HS-5 (cell line): ENCODE results near the gene PRRT2.
"Not testable (repeated sequence)": the region's sequence is repeated elsewhere in the genome, so short reads cannot be mapped to it uniquely, and the experiment has no call there.

ENCODE experiments used
- DNase-seq: peaks from one replicate; pipeline ENCODE4 v3.0.0-alpha.2; 2012; ENCODE audit warnings: low read depth

PRRT2 gene

DNA sequence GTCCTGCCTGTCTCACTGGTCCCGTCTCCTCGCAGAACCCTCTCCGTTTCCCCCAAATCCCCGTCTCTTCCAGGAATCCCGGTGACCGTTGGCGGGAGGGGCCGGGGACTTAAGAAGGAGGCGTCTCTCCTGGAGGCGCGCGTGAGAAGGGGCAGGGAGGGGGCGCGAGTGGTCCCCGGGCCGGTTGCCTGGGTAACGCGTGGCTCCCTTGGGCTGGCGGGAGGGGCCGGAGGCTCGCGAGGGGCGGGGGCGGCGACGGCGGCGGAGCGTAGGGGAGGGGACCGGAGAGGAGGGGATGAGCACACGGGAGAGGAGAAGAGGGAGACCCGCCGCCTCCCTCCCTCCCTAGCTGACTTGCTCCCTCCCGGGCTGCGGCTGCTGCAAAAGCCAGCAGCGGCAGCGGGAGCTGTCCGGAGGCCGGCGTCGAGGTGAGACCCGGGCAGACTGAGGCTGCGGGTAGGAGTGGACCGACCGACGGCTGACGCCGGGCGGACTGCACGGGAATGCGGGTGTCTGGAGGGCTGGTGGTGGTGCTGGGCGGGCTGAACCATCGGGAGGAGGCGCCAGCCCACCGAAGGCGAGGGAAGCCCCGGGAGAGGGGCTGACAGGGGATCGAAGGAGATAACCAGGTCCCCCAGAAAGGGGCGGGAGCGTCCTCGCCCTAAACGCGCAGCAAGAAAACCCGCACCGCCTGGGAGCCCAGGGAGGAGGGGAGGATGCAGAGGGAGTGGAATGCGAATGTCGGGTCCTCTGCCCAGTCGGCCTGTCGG, at the start of gene PRRT2:
Gene PRRT2, plus strand, starts transcription at position 298 of the 770 bp plus-strand sequence. CDS start 862 bp downstream, outside the sequence.
- DNase-seq = no peak

DNA sequence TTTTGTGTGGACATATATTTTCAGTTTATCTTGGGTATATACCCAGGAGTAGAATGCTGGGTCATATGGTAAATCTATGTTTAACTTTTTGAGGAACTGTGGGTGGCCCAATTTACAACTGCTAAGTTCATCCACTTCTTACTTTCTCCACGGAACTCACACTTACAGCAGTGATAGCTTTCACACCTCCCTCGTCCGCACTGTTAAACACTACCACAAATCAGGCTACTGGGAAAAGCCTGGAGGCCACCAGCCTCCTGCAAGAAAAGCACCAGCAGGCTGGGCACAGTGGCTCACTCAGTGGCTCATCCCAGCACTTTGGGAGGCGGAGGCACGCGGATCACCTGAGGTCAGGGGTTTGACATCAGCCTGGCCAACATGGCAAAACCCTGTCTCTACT, 48.7 kb upstream of the PRRT2 start:
- DNase-seq = no peak

- no peak for DNase-seq
Measured at GRCh38 chr16:29765167-29766032, 46.6 kb upstream of the PRRT2 start.

GRCh38 chr16:29766571-29766970, 45.4 kb upstream of the PRRT2 start:
- no peak for DNase-seq

DNA sequence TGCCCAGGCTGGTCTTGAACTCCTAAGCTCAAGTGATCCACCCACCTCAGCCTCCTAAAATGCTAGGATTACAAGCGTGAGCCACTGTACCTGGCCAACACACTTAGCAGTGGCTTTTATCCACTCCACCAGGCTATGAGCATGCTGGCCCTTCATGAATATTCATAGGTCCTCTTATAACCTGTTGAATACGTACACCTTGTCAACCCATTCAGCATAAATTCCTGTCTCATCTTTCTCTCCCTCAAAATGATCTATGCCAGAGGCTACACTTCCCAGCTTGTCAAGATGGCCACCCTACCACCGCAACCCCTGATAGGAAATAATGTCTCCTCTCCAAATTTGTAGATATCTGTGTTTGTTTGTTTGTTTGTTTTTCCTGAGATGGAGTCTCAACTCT, 44.9 kb upstream of the PRRT2 start:
- no peak for DNase-seq

- DNase-seq = no peak
Measured at GRCh38 chr16:29769507-29769906, 42.5 kb upstream of the PRRT2 start.

GRCh38 chr16:29770250-29770929, 41.6 kb upstream of the PRRT2 start:
- no peak for DNase-seq

DNA sequence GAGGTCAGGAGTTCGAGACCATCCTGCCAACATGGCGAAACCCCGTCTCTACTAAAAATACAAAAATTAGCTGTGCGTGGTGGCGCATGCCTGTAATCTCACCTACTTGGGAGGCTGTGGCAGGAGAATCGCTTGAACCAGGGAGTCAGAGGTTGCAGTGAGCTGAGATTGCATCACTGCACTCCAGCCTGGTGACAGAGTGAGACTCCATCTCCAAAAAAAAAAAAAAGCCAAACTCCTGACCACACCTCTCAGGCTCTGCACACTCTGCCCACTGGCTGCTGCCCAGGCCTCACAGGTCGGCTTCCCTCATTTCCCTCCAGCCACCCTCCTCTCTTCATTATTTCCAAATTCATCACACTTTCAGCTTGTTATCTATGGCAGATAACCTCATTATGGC, 39.7 kb upstream of the PRRT2 start:
- not testable (repeated sequence) for DNase-seq

DNA sequence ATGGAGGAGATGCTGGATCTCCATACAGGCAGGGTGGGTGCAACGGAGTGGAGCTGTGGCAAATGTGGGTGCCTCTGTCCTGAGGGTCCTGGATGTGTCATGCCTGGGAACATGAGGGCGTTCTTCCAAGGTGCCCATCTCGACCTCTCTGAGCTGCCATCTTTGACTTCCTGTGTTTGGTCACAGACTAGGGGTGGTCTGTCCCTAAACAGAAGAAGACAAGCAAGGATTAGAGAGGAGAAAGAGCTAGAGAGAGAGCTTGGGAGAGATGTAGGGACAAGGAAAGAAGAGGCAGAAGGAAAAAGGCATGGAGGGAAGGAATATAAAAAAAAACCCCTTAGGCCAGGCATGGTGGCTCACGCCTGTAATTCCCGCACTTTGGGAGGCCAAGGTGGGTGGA, 37.3 kb upstream of the PRRT2 start:
- DNase-seq = no peak

DNA sequence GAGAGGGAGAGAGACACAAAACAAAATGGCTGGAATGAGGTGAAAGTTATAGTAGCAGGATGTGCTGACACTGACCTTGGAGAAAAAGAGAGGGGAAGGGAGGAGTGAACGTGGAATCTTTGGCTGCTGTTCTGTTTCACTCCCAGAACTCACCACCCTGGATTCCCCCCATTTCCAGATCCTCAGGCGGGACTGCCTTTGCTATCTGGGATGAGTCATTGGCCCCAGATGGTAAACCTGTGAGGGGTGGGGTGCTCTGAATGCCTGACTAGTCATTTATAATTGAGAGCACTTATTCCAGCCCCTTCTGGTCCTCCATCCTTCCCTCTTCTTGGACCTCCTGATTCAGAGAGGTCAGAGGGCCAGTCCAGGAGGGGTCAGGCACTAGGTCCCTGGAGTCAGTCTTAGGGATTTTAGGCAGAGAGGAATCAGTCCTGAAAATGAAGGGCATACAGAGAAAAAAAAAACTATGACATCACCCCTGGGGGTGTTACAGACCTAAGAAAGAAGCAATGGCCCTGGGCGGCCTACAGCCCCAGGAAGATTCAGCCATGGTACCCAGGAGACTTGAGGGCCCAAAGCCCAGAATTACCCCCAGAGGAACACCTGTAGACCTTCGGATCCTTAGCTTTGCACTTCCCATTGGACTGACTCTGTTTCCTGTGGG, 36.1 kb upstream of the PRRT2 start:
- peak; percentile 52 for DNase-seq

GRCh38 chr16:29777576-29778350, 34.2 kb upstream of the PRRT2 start, which contains the start of gene ZG16:
Gene ZG16, plus strand, starts transcription at chr16:29778256. Its CDS starts 1,011 bp downstream, at chr16:29779267.
- no peak for DNase-seq

GRCh38 chr16:29779474-29779873, 32.5 kb upstream of the PRRT2 start:
- no peak for DNase-seq

DNA sequence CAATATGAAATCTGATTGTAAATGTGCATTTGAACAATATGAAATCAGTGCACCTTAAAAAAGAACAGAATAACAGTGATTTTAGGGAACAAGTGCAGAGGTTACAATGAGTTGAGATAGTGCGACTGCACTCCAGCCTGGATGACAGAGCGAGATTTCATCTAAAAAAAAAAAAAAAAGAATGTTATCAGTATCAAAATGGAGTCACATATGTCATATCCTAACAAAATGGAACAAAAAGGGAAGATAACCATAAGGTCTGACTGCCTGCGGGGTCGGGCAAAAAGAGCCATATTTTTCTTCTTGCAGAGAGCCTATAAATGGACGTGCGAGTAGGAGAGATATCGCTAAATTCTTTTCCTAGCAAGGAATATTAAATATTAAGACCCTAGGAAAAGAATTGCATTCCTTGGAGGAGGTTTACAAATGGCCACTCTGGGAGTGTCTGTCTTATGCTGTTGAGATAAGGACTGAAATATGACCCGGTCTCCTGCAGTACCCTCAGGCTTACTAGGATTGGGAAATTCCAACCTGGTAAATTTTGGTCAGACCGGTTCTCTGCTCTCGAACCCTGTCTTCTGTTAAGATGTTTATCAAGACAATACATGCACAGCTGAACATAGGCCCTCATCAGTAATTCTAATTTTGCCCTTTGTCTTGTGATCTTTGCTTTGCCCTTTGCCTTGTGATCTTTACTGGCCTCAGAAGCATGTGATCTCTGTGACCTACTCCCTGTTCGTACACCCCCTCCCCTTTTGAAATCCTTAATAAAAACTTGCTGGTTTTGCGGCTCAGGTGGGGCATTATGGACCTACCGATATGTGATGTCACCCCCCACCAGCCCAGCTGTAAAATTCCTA, 28.7 kb upstream of the PRRT2 start:
- DNase-seq = not testable (repeated sequence)

- no peak for DNase-seq
Measured at GRCh38 chr16:29784157-29784556, 27.8 kb upstream of the PRRT2 start.

GRCh38 chr16:29784901-29785500, 27.0 kb upstream of the PRRT2 start:
- DNase-seq = no peak

GRCh38 chr16:29787155-29787554, 24.8 kb upstream of the PRRT2 start:
- not testable (repeated sequence) for DNase-seq

DNA sequence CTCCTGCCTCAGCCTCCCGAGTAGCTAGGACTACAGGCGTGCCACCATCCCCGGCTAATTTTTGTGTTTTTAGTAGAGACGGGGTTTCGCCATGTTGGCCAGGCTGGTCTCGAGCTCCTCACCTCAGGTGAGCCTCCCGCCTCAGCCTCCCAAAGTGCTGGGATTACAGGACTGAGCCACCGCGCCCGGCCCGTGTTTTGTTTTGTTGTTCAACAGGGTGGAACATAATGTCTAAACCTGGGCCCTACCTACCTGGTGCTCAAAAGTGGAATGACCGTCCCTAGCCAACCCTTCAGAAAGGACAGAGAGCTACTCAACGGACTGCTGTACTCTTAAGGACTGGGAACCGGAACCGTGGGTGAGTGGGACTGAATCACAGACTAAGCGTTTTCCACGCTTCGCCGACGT, 22.2 kb upstream of the PRRT2 start:
- no peak for DNase-seq

DNA sequence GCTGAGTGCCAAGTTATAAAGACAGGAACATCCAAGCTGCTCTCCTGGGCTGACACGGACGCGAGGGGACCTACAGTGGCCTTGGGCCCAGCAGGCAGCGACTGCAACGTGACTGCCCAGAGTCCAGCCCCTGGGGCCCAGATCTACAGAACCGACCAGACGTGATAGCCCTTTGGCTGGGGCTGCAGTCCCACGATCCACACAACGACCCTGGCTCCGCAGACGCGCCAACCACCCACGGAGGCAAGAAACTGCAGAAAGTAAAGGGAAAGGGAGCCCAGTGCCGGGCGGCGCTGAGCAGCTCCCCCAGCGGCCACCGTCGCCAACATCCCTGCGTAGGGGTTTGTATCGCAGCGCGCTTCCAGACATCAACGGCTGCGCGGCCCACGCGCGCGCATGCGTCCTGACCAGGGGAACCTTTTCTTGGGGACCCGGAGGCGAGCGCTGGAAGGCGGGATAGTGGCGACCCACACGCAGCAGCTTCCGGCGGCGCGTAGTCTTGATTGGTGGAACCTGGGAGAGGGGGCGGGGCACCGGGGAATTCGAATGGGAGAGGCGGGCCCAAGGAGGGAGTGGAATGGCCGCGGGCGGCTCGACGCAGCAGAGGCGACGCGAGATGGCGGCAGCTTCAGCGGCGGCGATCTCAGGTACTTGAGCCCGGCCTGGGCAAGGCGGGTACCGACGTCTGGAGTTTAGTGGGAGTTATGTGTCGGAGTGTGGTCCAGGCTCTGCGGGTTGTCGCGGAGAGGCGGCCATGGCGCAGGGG, 21.6 kb upstream of the PRRT2 start, which contains the start of gene KIF22:
Gene KIF22, plus strand, starts transcription at position 569 of the 766 bp plus-strand sequence. Its CDS starts 9 bp downstream, at position 578.
- DNase-seq = peak; percentile 96
